Fibroblast of skin of left biceps (primary cell): Measurements from ENCODE around the gene SPINT1.

Source experiments
- DNase-seq, 2 experiments: peaks; one replicate each; pipeline ENCODE4 v3.0.0-alpha.2; 2013; ENCODE audit warnings: low read depth in 2 of 2

Gene SPINT1

GRCh38 chr15:40828447-40829036, 15.3 kb upstream of the SPINT1 start, which contains the start of gene PPP1R14D:
PPP1R14D (minus strand) TSS chr15:40828708; CDS start chr15:40828641, 67 bp downstream.
- DNase-seq = no peak

GRCh38 chr15:40829115-40829514, 14.7 kb upstream of the SPINT1 start:
- no peak for DNase-seq

GRCh38 chr15:40830884-40831283, 13.0 kb upstream of the SPINT1 start:
- DNase-seq = no peak

- no peak for DNase-seq
Observed at GRCh38 chr15:40831861-40832260, 12.0 kb upstream of the SPINT1 start.

GRCh38 chr15:40832903-40833302, 10.9 kb upstream of the SPINT1 start:
- no peak for DNase-seq

GRCh38 chr15:40836020-40836419, 7.8 kb upstream of the SPINT1 start:
- no peak for DNase-seq

GRCh38 chr15:40838756-40839155, 5.1 kb upstream of the SPINT1 start:
- no peak for DNase-seq

GRCh38 chr15:40841741-40842140, 2.1 kb upstream of the SPINT1 start:
- DNase-seq = no peak

- no peak for DNase-seq
Observed at GRCh38 chr15:40843261-40843884, 475 bp upstream of the SPINT1 start.

GRCh38 chr15:40844696-40845030, 815 bp downstream of the SPINT1 start:
- no peak for DNase-seq

GRCh38 chr15:40845036-40845435, 1.2 kb downstream of the SPINT1 start:
- DNase-seq = no peak

- no peak for DNase-seq
Observed at GRCh38 chr15:40845511-40846284, 1.9 kb downstream of the SPINT1 start.

GRCh38 chr15:40846841-40847222, 3.0 kb downstream of the SPINT1 start:
- no peak for DNase-seq

- DNase-seq = no peak
Observed at GRCh38 chr15:40847223-40847961, 3.5 kb downstream of the SPINT1 start.

GRCh38 chr15:40850576-40851112, 6.8 kb downstream of the SPINT1 start:
- DNase-seq = no peak

GRCh38 chr15:40852529-40852928, 8.7 kb downstream of the SPINT1 start:
- DNase-seq = no peak

- DNase-seq = no peak
Observed at GRCh38 chr15:40853241-40853890, 9.5 kb downstream of the SPINT1 start.

GRCh38 chr15:40854161-40854560, 10.3 kb downstream of the SPINT1 start:
- DNase-seq = no peak

- DNase-seq = no peak
Observed at GRCh38 chr15:40855706-40856234, 11.9 kb downstream of the SPINT1 start.

GRCh38 chr15:40856746-40857145, 12.9 kb downstream of the SPINT1 start:
- DNase-seq = no peak

GRCh38 chr15:40857601-40858341, 13.9 kb downstream of the SPINT1 start:
- peak; percentile 9 to 24 for DNase-seq
